Neutrophil (primary cell): ENCODE results near the gene COL25A1.

Source experiments
- H3K27ac ChIP-seq: fragments of 200-600 bp; sonication (generic); 2 replicates; pipeline ENCODE4 v1.5.1; 2016; ENCODE audit warnings: mild to moderate bottlenecking, moderate library complexity
- H3K27me3 ChIP-seq: fragments of 200-600 bp; sonication (generic); 2 replicates; pipeline ENCODE4 v1.6.0; 2016; ENCODE audit warnings: mild to moderate bottlenecking
- H3K36me3 ChIP-seq: fragments of 200-600 bp; sonication (generic); 2 replicates; pipeline ENCODE4 v1.5.1; 2017
- H3K4me1 ChIP-seq, 2 experiments: fragments of 200-600 bp in 1 of 2; sonication (generic) in 1 of 2; 1 replicate in 1 of 2; 2 replicates in 1 of 2; pipeline versions ENCODE4 v1.5.1 to v1.6.1; 2013 to 2016; ENCODE audit warnings: low read depth in 1 of 2, low read length in 1 of 2, mild to moderate bottlenecking in 1 of 2, moderate library complexity in 1 of 2; ENCODE audit not compliant: control insufficient read depth in 1 of 2, insufficient read depth in 1 of 2
- H3K4me3 ChIP-seq, 2 experiments: fragments of 200-600 bp in 1 of 2; sonication (generic) in 1 of 2; 1 replicate in 1 of 2; 2 replicates in 1 of 2; pipeline ENCODE4 v1.5.1; 2013 to 2016; ENCODE audit warnings: low read depth in 1 of 2, low read length in 1 of 2, mild to moderate bottlenecking in 1 of 2, moderate library complexity in 1 of 2
- H3K9me3 ChIP-seq: fragments of 200-600 bp; sonication (generic); 2 replicates; pipeline ENCODE4 v1.5.1; 2016
- CTCF ChIP-seq: fragments of 200-600 bp; sonication (generic); IDR thresholded peaks from 2 replicates; pipeline ENCODE4 v1.5.1; 2016; ENCODE audit warnings: antibody characterized with exemption

The COL25A1 gene

GRCh38 chr4:108903464-108904221, 398.8 kb downstream of the COL25A1 start:
- no peaks in the 10 kb centered on the region for H3K4me1 ChIP-seq
- H3K27ac ChIP-seq: no peak overlapping the region
- no peak for TF ChIP-seq CTCF
- no peak overlapping the region for H3K4me3 ChIP-seq
- no peaks in the 10 kb centered on the region for H3K27me3 ChIP-seq
- H3K9me3 ChIP-seq: no peaks in the 10 kb centered on the region
- H3K36me3 ChIP-seq: no peaks in the 10 kb centered on the region

- H3K36me3 ChIP-seq: no peaks in the 10 kb centered on the region
Observed at GRCh38 chr4:108902769-108903168, 399.7 kb downstream of the COL25A1 start.

GRCh38 chr4:108901291-108901690, 401.2 kb downstream of the COL25A1 start:
- Histone ChIP-seq H3K9me3 (no peaks in the 10 kb centered on the region), H3K27ac (no peak overlapping the region), H3K27me3 (no peaks in the 10 kb centered on the region), H3K4me3 (no peak overlapping the region), H3K4me1 (no peaks in the 10 kb centered on the region), H3K36me3 (no peaks in the 10 kb centered on the region)
- no peak for TF ChIP-seq CTCF

More at GRCh38 chr4:108902769-108903168, 399.7 kb downstream of the COL25A1 start:
- Histone ChIP-seq H3K27ac (no peak overlapping the region), H3K4me3 (no peak overlapping the region), H3K27me3 (no peaks in the 10 kb centered on the region), H3K9me3 (no peaks in the 10 kb centered on the region), H3K4me1 (no peaks in the 10 kb centered on the region)
- TF ChIP-seq CTCF: no peak

- Histone ChIP-seq H3K4me3 (no peak overlapping the region), H3K27me3 (no peaks in the 10 kb centered on the region), H3K4me1 (no peaks in the 10 kb centered on the region), H3K27ac (no peak overlapping the region), H3K9me3 (no peaks in the 10 kb centered on the region), H3K36me3 (no peaks in the 10 kb centered on the region)
- no peak for TF ChIP-seq CTCF
Observed at GRCh38 chr4:108900018-108900580, 402.4 kb downstream of the COL25A1 start.

- no peak for TF ChIP-seq CTCF
- no peaks in the 10 kb centered on the region for H3K9me3 ChIP-seq
- H3K36me3 ChIP-seq: no peaks in the 10 kb centered on the region
- no peak overlapping the region for H3K27ac ChIP-seq
- no peak overlapping the region for H3K4me3 ChIP-seq
- H3K27me3 ChIP-seq: no peaks in the 10 kb centered on the region
- H3K4me1 ChIP-seq: no peaks in the 10 kb centered on the region
Observed at GRCh38 chr4:108893468-108893867, 409.0 kb downstream of the COL25A1 start.
